Hepatocyte (in vitro differentiated cells): Measurements from ENCODE around the gene SGF29. TPM values are rescaled to one million over a fixed set of nuclear protein-coding genes. Genes with fewer than 3 reads are reported as not detected.

ENCODE experiments used
- DNase-seq: peaks from one replicate; pipeline ENCODE4 v3.0.0-alpha.2; 2016; ENCODE audit warnings: low spot score
- H2AFZ ChIP-seq: fragments of 200-600 bp; sonication (generic); 2 replicates; pipeline ENCODE4 v1.6.0; 2016; ENCODE audit warnings: antibody characterized with exemption, mild to moderate bottlenecking
- H3K27ac ChIP-seq: fragments of 200-600 bp; sonication (generic); 2 replicates; pipeline ENCODE4 v1.5.1; 2016; ENCODE audit warnings: mild to moderate bottlenecking
- H3K27me3 ChIP-seq: fragments of 200-600 bp; sonication (generic); 2 replicates; pipeline ENCODE4 v1.6.1; 2016
- H3K36me3 ChIP-seq: fragments of 200-600 bp; sonication (generic); replicated peaks from 2 replicates; pipeline ENCODE4 v1.5.1; 2016; ENCODE audit warnings: low read depth; ENCODE audit not compliant: insufficient read depth
- H3K4me1 ChIP-seq: fragments of 200-600 bp; sonication (generic); 2 replicates; pipeline ENCODE4 v1.5.1; 2016; ENCODE audit warnings: mild to moderate bottlenecking, moderate library complexity; ENCODE audit not compliant: insufficient read depth
- H3K4me2 ChIP-seq: fragments of 200-600 bp; sonication (generic); 2 replicates; pipeline ENCODE4 v1.6.0; 2016
- H3K4me3 ChIP-seq: fragments of 200-600 bp; sonication (generic); 2 replicates; pipeline ENCODE4 v1.5.1; 2016; ENCODE audit warnings: mild to moderate bottlenecking
- H3K79me2 ChIP-seq: fragments of 200-600 bp; sonication (generic); 2 replicates; pipeline ENCODE4 v1.6.0; 2017; ENCODE audit warnings: mild to moderate bottlenecking
- H3K9me2 ChIP-seq: fragments of 200-600 bp; sonication (generic); replicated peaks from 2 replicates; pipeline ENCODE4 v1.6.0; 2017; ENCODE audit warnings: mild to moderate bottlenecking; ENCODE audit not compliant: insufficient read depth
- H3K9me3 ChIP-seq: fragments of 200-600 bp; sonication (generic); 2 replicates; pipeline ENCODE4 v1.5.1; 2016; ENCODE audit warnings: low read depth, mild to moderate bottlenecking
- H4K20me1 ChIP-seq: fragments of 200-600 bp; sonication (generic); 2 replicates; pipeline ENCODE4 v1.6.0; 2016; ENCODE audit warnings: mild to moderate bottlenecking; ENCODE audit not compliant: insufficient read depth, poor library complexity, severe bottlenecking
- EZH2 ChIP-seq: fragments of 200-600 bp; sonication (generic); IDR thresholded peaks from 2 replicates; pipeline ENCODE4 v1.6.1; 2016; ENCODE audit warnings: antibody characterized with exemption, mild to moderate bottlenecking, borderline replicate concordance
- EZH2phosphoT487 ChIP-seq: fragments of 200-600 bp; sonication (generic); IDR thresholded peaks from one replicate; pipeline ENCODE4 v1.6.1; 2018; ENCODE audit warnings: antibody characterized with exemption, mild to moderate bottlenecking, low read depth, moderate library complexity; ENCODE audit not compliant: unreplicated experiment, severe bottlenecking
- WGBS: methylation state at CpG from one replicate; pipeline ENCODE4 v1.1.6; 2016; ENCODE audit warnings: low lambda C conversion rate; ENCODE audit errors: missing lambda C conversion rate; 5-methylcytosine and 5-hydroxymethylcytosine counted together
- polyA plus RNA-seq: library from polyadenylated mRNA; unstranded; fragments of >200 nt; fragmentation: Nextera tagmentation; extraction: Ambion mirVana; gene quantifications from 2 replicates; pipeline ENCODE4 v1.2.1, GENCODE V29; 2016
- total RNA-seq: library from RNA; depleted of rRNA; stranded (reverse); fragments of >200 nt; gene quantifications from 2 replicates; pipeline ENCODE4 v1.2.3, GENCODE V29; 2014
- TF ChIP-seq, protein P1 (sequence below): fragments of 200-600 bp; sonication (generic); IDR thresholded peaks from 2 replicates; pipeline ENCODE4 v1.5.1; 2016; ENCODE audit warnings: antibody characterized with exemption, mild to moderate bottlenecking; ENCODE audit not compliant: poor library complexity

Gene SGF29
- total and polyA plus RNA-seq, 2 experiments from 2014 or later, result 12.7 to 14.1 TPM

- Histone ChIP-seq H3K27me3 (no peaks in the 10 kb centered on the region), H3K27ac (peak overlapping the region; percentile 44), H3K79me2 (peaks cover 4% of the 10 kb centered on the region), H3K4me1 (peaks cover 4% of the 10 kb centered on the region), H3K9me3 (no peaks in the 10 kb centered on the region), H3K4me3 (no peak overlapping the region), H4K20me1 (no peaks in the 10 kb centered on the region), H3K9me2 (no peaks in the 10 kb centered on the region), H3K4me2 (no peak overlapping the region), H3K36me3 (no peaks in the 10 kb centered on the region), H2AFZ (no peak overlapping the region)
- WGBS, result 94% methylated on average over 5 of the region's 5 CpGs
- no peak for DNase-seq
- no peak for TF ChIP-seq EZH2phosphoT487
- TF ChIP-seq EZH2, result no peak
These were observed 20.6 kb upstream of the SGF29 start for GRCh38 chr16:28532940-28533647.

GRCh38 chr16:28534542-28535373, 19.0 kb upstream of the SGF29 start:
- H3K4me1 ChIP-seq, result peaks cover 13% of the 10 kb centered on the region

DNA sequence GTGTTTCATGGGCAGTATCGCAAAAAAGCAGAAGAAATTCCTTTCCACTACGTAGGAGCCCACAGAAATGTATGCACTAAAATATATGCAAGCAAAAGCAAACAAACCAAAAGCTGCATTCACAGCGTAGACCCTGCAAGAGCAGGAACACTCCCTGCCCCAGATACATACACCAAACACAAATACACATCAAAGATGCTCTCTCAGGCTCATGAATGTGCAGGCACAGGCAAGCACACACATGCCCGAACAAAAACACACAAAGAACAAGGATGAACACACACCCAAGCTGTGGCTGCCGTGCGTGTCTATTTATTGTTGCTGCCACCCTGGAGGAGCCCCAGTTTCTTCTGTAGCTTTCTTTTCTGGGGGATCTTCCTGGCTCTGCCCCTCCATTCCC, 16.6 kb upstream of the SGF29 start:
- WGBS, result 75% methylated on average over 6 of the region's 6 CpGs
- H3K79me2 ChIP-seq, result peaks cover 9% of the 10 kb centered on the region
- no peak overlapping the region for H3K27ac ChIP-seq
- H3K4me3 ChIP-seq, result no peak overlapping the region
- no peaks in the 10 kb centered on the region for H3K9me2 ChIP-seq
- no peaks in the 10 kb centered on the region for H3K36me3 ChIP-seq
- H3K9me3 ChIP-seq, result no peaks in the 10 kb centered on the region
- TF ChIP-seq EZH2, result no peak
- TF ChIP-seq EZH2phosphoT487, result no peak
- TF ChIP-seq, protein P1, sequence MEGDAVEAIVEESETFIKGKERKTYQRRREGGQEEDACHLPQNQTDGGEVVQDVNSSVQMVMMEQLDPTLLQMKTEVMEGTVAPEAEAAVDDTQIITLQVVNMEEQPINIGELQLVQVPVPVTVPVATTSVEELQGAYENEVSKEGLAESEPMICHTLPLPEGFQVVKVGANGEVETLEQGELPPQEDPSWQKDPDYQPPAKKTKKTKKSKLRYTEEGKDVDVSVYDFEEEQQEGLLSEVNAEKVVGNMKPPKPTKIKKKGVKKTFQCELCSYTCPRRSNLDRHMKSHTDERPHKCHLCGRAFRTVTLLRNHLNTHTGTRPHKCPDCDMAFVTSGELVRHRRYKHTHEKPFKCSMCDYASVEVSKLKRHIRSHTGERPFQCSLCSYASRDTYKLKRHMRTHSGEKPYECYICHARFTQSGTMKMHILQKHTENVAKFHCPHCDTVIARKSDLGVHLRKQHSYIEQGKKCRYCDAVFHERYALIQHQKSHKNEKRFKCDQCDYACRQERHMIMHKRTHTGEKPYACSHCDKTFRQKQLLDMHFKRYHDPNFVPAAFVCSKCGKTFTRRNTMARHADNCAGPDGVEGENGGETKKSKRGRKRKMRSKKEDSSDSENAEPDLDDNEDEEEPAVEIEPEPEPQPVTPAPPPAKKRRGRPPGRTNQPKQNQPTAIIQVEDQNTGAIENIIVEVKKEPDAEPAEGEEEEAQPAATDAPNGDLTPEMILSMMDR, result no peak
- H2AFZ ChIP-seq, result no peak overlapping the region
- H4K20me1 ChIP-seq, result no peaks in the 10 kb centered on the region
- H3K27me3 ChIP-seq, result no peaks in the 10 kb centered on the region
- no peak for DNase-seq
- H3K4me1 ChIP-seq, result peaks cover 13% of the 10 kb centered on the region
- peak overlapping the region; percentile 72 for H3K4me2 ChIP-seq

More at GRCh38 chr16:28534542-28535373, 19.0 kb upstream of the SGF29 start:
- peaks cover 9% of the 10 kb centered on the region for H3K79me2 ChIP-seq
- H3K4me2 ChIP-seq, result no peak overlapping the region
- no peak overlapping the region for H3K27ac ChIP-seq
- no peaks in the 10 kb centered on the region for H3K36me3 ChIP-seq
- H3K9me2 ChIP-seq, result no peaks in the 10 kb centered on the region
- H2AFZ ChIP-seq, result no peak overlapping the region
- DNase-seq, result no peak
- no peak overlapping the region for H3K4me3 ChIP-seq
- WGBS, result 87% methylated on average over 5 of the region's 5 CpGs
- TF ChIP-seq EZH2 (no peak), EZH2phosphoT487 (no peak)
- TF ChIP-seq, protein P1, result no peak
- no peaks in the 10 kb centered on the region for H3K9me3 ChIP-seq
- H4K20me1 ChIP-seq, result no peaks in the 10 kb centered on the region
- H3K27me3 ChIP-seq, result no peaks in the 10 kb centered on the region
